GM19025 (cell line): Measurements from ENCODE around the gene KPNA3.

ENCODE experiments used
- ATAC-seq: cut with Tn5 transposase; IDR thresholded peaks from one replicate; pipeline ENCODE4 v1.9.1; 2021; ENCODE audit warnings: mild to moderate bottlenecking, low read depth, moderate library complexity; ENCODE audit not compliant: unreplicated experiment

The KPNA3 gene

GRCh38 chr13:49690133-49690994 lies 102.1 kb downstream of the KPNA3 start:
- peak; percentile 2 for ATAC-seq

GRCh38 chr13:49683489-49683888 lies 109.0 kb downstream of the KPNA3 start:
- peak; percentile 61 for ATAC-seq

GRCh38 chr13:49681842-49682435 lies 110.5 kb downstream of the KPNA3 start:
- no peak for ATAC-seq

- no peak for ATAC-seq
Observed at GRCh38 chr13:49679246-49679645, 113.2 kb downstream of the KPNA3 start.

- ATAC-seq, result no peak
Observed at GRCh38 chr13:49678191-49678914, 114.1 kb downstream of the KPNA3 start.

- no peak for ATAC-seq
Observed at GRCh38 chr13:49676581-49677298, 115.7 kb downstream of the KPNA3 start.

- no peak for ATAC-seq
Observed at GRCh38 chr13:49670828-49671227, 121.7 kb downstream of the KPNA3 start.

GRCh38 chr13:49669735-49670309 lies 122.7 kb downstream of the KPNA3 start:
- ATAC-seq, result no peak

- ATAC-seq, result no peak
Observed at GRCh38 chr13:49667773-49668172, 124.7 kb downstream of the KPNA3 start.

- ATAC-seq, result no peak
Observed at GRCh38 chr13:49664606-49665005, 127.9 kb downstream of the KPNA3 start.

- ATAC-seq, result no peak
Observed at GRCh38 chr13:49657241-49657641, 135.2 kb downstream of the KPNA3 start.

- ATAC-seq, result no peak
Observed at GRCh38 chr13:49655906-49656305, 136.6 kb downstream of the KPNA3 start.

- no peak for ATAC-seq
Observed at GRCh38 chr13:49654011-49654410, 138.5 kb downstream of the KPNA3 start.

GRCh38 chr13:49653478-49653877 lies 139.0 kb downstream of the KPNA3 start:
- no peak for ATAC-seq

GRCh38 chr13:49652355-49653305 lies 139.9 kb downstream of the KPNA3 start:
- ATAC-seq, result no peak

GRCh38 chr13:49651570-49652354 lies 140.7 kb downstream of the KPNA3 start:
- ATAC-seq, result no peak

- ATAC-seq, result no peak
Observed at GRCh38 chr13:49649963-49650312, 142.5 kb downstream of the KPNA3 start.
